Hippocampal formation (tissue), 2 donors: ENCODE data around the gene APOL3.
"Not testable (repeated sequence)": the region's sequence is repeated elsewhere in the genome, so short reads cannot be mapped to it uniquely, and the experiment has no call there.

Experiments used
- DNase-seq, 2 donors: peaks; one replicate each; lab custom pipeline; 2025; lab: John Stamatoyannopoulos, UW

The APOL3 gene, protein sequence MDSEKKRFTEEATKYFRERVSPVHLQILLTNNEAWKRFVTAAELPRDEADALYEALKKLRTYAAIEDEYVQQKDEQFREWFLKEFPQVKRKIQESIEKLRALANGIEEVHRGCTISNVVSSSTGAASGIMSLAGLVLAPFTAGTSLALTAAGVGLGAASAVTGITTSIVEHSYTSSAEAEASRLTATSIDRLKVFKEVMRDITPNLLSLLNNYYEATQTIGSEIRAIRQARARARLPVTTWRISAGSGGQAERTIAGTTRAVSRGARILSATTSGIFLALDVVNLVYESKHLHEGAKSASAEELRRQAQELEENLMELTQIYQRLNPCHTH

DNA sequence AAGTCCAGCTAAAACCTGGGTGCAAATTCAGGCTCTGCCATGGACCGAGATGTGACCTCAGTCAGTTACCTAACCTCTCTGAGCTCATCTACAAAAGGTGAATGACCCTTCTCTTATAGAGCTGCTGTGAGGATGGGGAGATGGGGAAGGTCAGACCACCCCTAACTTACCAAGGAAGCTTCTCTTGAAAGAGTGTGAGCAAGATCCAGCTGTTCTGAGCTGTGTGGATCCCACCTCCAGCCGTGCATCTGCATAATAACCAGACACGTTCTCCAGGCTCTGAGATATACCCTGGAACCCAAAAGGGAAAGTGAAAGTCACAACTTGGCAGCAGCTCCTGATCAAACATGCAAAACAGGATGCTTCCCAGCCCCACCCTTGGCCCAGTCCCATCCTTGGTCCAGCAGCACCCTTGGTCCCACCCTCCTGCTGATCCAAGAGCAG is at the start of gene APOL3:
Gene APOL3 (minus strand): TSS at position 257 of the 444 bp plus-strand sequence. CDS start 11,700 bp downstream, outside the sequence.
- no peak for DNase-seq

DNA sequence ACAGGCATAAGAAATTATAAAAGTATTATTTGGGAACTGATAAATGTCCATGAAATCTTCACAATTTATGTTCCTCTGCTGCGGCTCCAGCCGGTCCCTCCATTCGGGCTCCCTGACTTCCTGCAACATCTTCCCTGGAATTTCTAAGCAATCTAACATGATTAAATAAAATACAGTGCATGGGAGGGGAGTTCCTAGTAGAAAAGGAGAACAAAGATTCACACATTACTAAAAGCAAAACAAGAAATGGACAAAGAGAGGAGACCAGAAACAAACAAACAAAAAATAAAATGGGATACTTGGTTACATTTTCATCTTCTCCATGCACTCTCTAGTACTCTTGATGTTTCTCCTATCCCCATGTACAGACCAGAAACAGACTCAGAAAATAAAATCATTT is 49.7 kb upstream of the APOL3 start:
- no peak for DNase-seq

DNA sequence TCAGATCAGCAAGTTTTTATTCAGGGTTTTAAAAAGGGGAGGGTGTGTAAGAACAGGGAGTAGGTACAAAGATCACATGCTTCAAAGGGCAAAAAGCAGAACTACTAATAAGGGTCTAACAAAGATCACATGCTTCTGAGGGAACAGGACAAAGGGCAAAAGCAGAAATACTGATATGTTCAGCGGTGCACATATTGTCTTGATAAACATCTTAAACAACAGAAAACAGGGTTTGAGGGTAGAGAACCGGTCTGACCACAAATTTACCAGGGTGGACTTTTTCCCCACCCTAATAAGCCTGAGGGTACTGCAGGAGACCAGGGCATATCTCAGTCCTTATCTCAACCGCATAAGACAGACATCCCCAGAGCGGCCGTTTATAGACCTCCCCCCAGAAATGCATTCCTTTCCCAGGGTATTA is 48.9 kb upstream of the APOL3 start:
- DNase-seq: not testable (repeated sequence)

DNA sequence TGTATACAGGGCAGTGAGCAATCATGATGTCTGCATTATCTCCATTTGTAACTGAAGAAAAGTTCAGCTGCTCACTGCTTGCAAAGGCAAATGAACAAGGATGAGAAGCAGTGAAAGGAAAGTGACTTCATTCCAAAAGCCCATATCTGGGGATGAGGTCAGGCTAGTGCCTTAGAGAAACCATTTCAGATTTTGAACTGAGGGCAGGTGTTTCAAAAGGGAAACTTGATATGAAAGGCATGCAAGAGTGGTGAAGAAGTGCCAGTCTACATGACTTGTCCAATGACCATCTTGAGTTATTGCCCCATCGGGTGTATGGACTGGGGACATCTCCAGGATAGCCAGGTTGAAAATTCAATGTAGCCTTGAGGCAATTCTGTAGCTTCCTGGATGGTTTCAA is 48.4 kb upstream of the APOL3 start:
- no peak for DNase-seq

DNA sequence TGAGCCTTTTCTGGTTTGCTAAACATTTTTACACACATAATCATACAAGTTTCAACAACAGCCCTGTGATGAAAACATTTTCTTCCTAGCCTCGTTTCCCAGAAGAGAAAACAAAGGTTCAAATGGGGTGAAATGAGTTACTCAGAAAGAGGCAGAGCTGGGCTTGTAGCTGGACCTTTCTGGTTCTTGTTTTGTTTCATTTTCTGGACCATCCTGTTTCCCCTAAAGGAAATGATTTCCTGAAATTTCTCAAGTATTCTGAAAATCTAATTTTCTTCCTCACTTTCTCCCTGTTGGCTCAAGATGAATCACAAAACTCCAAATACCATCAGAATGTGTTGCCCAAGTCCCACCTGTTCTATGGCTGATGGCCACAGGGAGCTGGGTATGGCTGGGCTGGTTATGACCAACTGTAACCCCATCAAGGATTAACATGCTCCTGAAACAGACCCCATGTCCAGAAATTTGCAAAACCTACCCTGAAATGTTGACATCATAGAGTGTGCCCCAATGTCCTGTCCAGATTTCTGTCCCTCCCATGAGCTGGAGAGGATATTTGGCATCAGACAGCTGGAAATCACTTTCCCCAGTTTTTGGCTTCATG is 47.7 kb upstream of the APOL3 start:
- DNase-seq: no peak

DNA sequence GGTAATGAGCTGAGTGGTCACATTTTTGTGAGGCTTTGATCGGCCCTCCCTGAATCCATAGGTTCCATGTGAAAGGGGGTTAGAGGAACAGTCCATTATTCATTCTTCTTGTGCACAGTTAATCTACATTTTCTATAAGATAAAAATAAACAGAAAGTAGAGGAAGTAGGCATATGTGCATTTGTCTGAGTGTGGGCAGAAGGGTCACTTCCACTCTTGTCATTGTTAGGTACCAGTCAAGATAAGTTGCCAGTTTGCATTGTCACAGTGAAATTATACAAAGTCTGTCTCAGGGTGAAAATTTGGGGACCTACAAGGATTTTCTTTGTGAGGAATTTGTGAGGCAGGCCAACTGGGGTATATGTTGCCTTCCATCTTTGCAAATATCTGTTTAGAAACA is 45.7 kb upstream of the APOL3 start:
- DNase-seq: no peak

DNA sequence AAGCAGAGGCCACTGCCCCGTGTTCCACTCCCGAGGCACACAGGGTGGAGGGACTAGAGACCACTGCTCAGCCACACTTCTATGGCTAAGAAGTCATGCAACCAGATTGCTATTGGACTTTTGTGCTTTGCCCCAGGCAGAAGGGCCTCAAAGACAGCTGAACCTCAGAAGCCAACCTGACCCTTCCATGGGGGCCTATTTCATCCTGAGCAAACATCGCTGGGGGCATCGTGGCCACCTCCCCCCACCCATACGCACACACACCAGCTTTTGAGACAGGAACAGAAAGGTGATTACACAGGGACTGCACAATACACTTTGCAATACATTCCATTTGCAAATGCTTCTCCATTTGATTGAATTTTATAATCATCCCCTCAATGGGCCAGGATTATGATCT is 45.0 kb upstream of the APOL3 start:
- not testable (repeated sequence) for DNase-seq

DNA sequence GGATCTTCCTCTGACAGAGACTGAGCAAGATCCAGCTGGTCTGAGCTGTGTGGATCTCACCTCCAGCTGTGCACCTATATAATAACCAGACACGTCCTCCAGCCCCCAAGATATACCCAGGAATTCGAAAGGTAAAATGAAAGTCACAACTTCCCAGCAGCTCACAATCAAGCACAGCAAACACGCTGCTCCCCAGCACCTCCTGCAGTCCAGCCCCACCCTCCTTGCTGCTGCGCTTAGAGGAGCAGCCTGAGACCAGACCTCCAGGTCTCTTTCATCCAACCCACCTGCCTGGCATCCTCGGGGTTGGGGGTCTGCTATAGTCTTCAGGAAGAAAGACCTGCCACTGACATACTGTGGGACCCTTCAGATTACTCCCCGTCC is 44.1 kb upstream of the APOL3 start:
- no peak for DNase-seq

DNA sequence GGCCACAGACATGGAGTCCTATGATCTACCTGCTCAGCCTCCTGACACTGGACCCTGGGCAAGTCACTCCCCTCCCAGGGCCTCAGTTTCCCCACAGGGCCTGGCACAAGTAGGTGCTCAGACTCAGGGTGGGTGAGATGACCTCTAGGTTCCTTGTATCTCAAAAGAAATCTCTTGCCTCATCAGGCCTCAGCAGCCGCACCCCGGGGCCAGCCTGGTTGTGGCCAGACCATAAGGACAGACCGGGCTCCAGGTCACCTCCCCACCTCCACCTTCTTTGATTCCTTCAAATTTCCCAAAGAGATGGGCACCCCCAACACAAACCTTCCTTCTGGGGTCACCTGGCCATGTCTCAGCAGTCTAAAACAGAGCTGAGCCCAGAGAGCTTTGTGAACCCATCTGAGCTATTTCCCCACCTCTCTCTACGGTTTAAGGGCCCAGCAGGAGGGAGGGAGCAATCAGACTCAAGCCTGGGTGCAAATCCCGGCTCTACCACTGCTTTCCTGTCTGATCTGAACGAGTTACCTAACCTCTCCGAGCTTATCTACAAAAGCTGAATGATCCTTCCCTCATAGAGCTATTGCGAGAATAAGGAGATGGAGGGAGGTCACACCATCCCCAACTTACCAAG is 43.6 kb upstream of the APOL3 start:
- DNase-seq: no peak

DNA sequence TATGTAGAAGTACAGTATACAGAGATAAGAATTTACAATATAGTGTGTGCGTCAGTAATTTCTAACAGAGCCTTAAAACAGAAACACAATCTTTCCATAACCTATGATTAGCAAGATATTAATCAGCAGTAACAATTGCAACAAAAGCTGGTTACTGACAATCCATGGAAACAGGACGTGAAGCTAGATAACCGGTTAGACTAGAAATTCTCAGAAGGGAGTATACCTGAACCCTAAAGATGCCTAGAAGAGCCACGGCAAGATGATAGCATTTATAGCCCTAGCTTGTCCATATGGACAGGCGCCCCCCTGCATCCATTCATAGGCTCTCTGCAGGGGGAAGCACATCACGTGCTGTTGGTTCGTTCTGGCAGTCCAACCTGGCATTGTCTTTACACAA is 42.9 kb upstream of the APOL3 start:
- DNase-seq: not testable (repeated sequence)

DNA sequence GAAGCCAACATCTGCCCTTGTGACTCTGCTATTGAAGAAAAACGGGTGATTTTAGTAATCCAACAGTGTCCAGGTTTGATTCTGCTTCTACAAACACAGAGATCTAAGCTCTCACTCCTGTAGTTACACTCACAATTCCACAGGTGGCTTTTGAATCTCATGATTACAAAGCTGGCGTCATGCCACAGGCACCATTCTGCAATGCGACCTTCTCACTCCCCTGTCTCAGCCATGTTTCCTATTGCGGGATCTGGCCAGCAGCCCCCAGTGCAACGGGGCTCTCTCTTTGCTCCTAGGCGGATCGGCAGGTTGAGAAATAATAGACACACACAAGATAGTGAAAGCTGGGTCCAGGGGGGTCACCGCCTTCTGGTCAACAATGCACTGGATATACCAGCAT is 42.4 kb upstream of the APOL3 start:
- not testable (repeated sequence) for DNase-seq

DNA sequence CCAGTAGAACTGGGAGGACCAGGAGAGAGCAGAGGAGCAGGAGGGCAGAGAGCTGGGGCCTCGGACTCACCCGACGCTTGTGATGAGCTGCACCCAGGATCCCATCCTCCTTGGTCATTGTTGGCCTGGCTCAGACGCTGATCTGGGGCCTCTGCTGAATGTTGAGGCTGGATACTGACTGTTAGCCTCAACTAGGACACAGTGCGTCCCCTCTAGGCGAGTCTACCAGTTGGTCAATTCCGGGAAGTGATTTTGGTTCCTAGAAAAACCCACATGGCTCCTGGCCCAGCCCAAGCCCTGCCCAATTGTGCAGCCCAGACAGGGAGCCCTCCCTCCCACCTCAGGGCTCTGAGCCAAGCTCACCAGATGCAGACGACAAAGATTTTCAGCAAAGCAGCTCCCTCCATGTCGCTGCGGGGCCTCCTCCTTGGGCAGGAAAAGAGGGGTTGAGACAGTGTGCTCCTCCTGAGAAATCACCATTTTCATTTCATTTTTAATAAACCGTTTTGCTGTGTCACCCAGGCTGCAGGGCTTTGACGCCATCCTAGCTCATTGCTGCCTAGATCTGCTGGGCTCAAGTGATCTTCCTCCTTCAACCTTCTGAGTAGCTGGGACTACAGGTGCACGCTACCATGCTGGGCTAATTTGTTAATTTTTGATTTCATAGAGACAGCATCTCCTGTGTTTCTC is 41.2 kb upstream of the APOL3 start, which contains the start of gene APOL4:
Gene APOL4 (minus strand): TSS at position 180 of the 690 bp plus-strand sequence. CDS start 75 bp downstream, at position 105.
- peak in 1 of 2 donors; percentile 43 for DNase-seq

DNA sequence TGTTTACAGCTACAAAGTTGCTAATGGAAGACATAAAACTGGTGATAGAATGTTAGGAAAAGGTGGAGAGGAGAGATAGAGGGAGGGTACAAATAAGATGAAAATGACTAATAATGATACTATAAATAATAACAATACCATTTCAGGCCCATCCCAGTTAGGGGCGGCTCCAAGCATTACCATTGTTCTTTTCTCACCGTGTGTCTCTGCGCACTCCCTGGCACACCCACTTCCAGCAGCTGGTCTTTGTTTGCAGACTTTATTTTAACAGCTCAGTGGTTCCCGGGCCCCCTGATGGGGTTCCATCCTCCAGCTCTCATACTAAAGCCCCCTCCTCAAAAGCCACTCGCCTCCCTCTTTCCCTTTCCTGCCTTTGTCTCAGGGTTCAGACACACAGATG is 40.5 kb upstream of the APOL3 start:
- not testable (repeated sequence) for DNase-seq

DNA sequence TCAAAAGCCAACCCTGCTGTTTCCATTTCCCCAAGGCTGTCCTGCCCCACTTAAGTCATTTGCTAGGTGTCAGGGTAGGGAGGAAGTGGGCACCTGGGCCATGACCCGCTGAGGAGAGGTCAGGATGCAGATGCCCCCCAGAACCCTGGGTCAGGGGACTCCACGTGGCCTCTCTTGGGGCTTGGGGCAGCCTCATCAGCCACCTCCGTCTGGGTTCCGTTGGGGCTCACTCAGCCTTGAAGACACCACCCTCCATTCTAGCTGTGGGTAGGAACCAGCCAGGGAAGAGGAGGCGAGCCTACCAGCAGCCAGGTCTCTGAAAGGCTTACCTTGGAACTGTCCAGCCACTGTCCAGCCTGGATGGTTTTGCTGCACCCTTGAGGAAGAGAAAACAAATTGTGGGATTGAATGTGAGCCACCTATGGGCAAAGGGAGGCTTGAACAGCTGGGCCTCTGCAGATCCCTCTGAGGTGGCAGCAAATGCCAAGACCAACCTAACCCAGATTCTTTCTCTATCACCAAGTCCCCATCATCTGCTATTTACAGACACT is 38.5 kb upstream of the APOL3 start:
- DNase-seq: no peak

DNA sequence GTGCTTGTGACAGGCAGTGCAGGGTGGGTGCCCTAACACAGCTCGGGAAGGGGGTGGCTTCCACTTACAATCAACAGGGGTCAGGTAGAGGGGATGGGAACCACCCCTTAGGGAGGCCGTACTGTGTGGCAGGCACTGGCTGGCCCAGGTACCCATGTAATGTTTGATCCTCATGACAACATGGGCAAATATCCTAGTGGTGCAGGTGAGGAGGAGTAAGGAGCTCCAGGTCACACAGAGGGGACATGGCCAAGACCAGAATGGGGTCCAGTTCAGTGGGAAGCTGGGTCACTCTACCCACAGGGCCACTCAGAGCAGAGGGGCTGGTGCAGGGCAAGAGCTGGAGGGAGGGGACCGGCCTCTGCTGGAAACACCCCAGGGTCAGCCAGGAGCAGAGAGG is 38.0 kb upstream of the APOL3 start:
- no peak for DNase-seq

DNA sequence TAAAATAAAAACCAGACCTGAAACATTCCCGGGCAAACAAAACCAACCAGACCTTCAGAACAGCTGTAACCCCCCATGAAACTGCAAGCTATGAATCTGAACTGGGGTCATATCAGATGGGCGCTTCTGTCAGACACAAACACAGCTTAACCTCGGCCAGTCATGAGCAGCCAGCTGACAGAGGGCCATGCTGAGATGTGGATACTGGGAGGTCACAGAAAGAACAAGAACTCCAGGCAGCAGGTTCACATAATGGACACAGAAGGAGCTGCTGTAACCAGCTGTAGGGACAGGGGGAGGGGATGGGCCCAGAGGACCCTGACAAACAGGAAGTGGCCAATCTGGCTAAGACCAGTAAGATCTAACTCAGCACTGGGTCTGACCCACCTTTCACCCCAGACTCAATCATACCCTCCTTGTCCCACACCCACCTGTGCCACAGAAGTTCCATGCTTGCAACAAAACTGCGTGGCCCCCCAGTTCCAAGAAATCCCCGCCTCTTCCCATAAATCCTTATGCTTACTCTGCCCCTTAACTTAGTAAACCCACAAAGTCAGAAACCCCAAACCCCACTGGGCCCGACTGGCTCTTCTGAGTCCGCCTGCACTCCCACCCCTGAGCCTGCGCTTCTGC is 37.1 kb upstream of the APOL3 start:
- no peak for DNase-seq

DNA sequence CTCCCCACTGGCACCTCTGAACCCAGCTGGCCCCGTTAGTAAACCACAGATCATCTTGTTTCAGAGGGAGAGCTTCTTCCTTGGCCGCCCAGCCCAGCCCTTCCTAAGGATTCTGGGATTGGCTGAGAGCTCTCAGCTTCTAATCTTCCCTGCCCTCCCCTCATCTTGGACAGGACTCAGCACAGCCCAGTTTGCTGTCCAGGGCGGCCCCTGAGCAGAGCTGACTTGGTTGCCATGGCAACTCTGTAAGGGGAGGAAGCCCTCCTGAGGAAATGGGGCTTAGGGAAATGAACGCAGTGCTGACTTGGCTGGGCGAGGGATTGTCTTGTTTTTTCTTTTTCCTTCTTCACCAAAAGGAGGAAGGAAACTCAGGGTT is 36.5 kb upstream of the APOL3 start:
- peak in 1 of 2 donors; percentile 11 for DNase-seq

DNA sequence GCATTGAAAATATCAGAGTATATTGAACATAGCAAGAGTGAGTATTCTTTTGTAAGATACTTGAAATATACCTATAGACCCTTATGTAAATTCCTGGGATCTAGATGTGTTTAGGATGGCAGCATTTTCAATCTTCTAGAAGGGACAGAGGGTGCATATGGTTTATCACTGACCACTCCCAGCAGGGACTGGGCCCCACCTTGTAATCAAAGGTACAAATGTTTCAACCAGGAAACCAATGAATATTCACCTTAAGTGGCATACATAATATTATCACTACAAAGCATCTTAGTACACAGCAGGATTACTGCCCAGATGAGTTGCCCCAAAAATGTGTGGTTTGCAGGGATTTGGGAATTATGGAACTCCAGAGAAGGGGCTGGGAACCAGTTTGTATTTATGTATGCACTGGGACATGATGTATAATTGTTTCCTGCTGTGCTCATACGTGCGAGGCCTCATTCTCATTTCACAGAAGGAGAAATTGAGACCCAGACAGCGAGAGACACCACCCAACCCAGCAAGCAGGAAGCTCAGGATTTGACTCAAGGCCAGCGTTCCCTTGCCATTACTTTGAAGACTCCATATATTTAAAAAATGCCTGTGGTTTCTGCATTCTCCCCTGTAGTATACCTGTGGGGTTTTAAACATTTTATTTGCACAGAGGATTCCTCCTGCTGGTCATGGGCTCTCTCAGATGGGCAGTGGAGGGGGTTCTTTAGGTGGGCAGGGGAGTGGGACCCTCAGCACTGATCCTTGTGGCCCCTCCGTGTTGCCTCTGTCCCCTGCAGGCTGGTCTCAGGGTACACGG is 35.9 kb upstream of the APOL3 start:
- DNase-seq: no peak

DNA sequence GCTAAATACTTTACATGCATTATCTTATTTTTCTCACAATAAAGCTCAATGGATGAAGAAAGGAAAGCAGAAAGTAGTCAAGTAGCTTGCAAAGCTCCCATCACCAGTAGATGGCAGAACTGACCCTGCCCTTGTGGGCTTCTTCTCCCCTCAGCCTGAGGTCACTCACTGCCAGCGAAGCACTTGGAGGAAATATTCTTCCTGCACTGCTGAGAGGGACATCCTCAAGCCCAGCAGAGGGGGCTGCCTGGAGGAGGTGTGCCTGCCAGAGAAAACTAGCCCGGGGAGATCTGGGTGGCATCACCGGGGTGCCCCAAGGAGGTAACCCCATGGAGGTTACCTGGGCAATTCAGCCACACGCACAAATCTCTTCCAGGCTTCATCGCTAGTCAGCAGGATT is 34.4 kb upstream of the APOL3 start:
- peak in 1 of 2 donors; percentile 41 for DNase-seq

DNA sequence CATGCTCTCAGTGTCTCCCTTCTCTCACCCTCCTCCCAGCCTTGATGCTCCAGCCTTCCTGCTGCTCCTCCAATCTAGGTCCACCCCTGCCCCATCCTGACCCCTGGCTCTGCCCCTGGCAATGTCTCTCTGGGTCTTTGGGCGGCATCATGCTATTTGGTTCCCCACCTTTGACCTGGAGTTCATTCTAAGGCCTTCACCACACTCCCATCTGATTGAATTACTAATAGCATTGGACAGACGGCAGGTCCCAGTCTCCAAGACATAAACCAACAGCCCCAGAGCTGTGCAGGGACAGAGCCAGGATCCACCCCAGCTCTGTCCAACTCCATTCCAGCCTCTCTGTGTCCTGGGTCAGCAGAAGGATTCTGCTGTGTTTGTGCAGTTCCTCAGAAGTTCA is 33.8 kb upstream of the APOL3 start:
- DNase-seq: no peak

DNA sequence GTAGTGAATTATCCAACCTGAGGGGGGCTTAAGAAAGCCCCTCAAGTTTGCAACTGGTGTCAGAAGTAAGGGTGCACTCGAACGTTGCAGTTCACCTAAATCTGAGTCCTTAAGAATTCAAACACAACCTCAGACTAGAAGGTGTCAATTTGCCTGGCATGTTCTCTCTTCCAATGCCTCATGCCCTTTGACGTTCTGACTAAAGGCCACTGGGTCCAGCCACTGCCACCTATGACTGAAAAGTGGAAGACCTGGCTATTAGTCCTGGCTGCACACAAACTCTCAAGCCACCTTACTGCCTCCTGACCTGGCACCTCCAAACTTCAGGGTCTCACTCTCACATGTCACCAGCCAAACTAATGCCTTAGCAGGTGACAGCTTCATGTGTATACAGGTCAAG is 33.0 kb upstream of the APOL3 start:
- no peak for DNase-seq
